ENCODE measurements around the gene ACOX1.

ACOX1 gene

GRCh38 chr17:75925912-75926311 is 53.1 kb downstream of the ACOX1 start:
- TF ChIP-seq TEAD4 (IDR thresholded peaks at IDR 0.05): no peak
- TF ChIP-seq, protein P1, sequence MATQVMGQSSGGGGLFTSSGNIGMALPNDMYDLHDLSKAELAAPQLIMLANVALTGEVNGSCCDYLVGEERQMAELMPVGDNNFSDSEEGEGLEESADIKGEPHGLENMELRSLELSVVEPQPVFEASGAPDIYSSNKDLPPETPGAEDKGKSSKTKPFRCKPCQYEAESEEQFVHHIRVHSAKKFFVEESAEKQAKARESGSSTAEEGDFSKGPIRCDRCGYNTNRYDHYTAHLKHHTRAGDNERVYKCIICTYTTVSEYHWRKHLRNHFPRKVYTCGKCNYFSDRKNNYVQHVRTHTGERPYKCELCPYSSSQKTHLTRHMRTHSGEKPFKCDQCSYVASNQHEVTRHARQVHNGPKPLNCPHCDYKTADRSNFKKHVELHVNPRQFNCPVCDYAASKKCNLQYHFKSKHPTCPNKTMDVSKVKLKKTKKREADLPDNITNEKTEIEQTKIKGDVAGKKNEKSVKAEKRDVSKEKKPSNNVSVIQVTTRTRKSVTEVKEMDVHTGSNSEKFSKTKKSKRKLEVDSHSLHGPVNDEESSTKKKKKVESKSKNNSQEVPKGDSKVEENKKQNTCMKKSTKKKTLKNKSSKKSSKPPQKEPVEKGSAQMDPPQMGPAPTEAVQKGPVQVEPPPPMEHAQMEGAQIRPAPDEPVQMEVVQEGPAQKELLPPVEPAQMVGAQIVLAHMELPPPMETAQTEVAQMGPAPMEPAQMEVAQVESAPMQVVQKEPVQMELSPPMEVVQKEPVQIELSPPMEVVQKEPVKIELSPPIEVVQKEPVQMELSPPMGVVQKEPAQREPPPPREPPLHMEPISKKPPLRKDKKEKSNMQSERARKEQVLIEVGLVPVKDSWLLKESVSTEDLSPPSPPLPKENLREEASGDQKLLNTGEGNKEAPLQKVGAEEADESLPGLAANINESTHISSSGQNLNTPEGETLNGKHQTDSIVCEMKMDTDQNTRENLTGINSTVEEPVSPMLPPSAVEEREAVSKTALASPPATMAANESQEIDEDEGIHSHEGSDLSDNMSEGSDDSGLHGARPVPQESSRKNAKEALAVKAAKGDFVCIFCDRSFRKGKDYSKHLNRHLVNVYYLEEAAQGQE (IDR thresholded peaks at IDR 0.05; ENCODE audit: low read depth): no peak
- TF ChIP-seq TAF1 (IDR thresholded peaks at IDR 0.05; ENCODE audit: low read depth): no peak
- no peak for TF ChIP-seq EGR1 (IDR thresholded peaks at IDR 0.05)
- TF ChIP-seq, protein P2, sequence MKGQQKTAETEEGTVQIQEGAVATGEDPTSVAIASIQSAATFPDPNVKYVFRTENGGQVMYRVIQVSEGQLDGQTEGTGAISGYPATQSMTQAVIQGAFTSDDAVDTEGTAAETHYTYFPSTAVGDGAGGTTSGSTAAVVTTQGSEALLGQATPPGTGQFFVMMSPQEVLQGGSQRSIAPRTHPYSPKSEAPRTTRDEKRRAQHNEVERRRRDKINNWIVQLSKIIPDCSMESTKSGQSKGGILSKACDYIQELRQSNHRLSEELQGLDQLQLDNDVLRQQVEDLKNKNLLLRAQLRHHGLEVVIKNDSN (IDR thresholded peaks at IDR 0.05): no peak
- no peak for TF ChIP-seq TCF12 (IDR thresholded peaks at IDR 0.05; ENCODE audit: low read depth)
- no peak for TF ChIP-seq NFIC (IDR thresholded peaks at IDR 0.05)
- TF ChIP-seq FOXM1 (IDR thresholded peaks at IDR 0.05; ENCODE audit: borderline replicate concordance, low read depth): no peak
- TF ChIP-seq CREB1 (IDR thresholded peaks at IDR 0.05; ENCODE audit: low read depth): no peak
- TF ChIP-seq, protein P3, sequence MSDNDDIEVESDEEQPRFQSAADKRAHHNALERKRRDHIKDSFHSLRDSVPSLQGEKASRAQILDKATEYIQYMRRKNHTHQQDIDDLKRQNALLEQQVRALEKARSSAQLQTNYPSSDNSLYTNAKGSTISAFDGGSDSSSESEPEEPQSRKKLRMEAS (IDR thresholded peaks at IDR 0.05): no peak

- no peak for TF ChIP-seq NFIC (IDR thresholded peaks at IDR 0.05)
- no peak for TF ChIP-seq TCF12 (IDR thresholded peaks at IDR 0.05; ENCODE audit: low read depth)
- no peak for TF ChIP-seq CEBPB (IDR thresholded peaks at IDR 0.05)
These were observed 53.9 kb downstream of the ACOX1 start for GRCh38 chr17:75925103-75925502.

GRCh38 chr17:75922963-75923874 is 55.7 kb downstream of the ACOX1 start:
- no peak for TF ChIP-seq EP300 (IDR thresholded peaks at IDR 0.05; ENCODE audit: borderline replicate concordance)
- TF ChIP-seq TCF12 (IDR thresholded peaks at IDR 0.05; ENCODE audit: low read depth): no peak
- no peak for TF ChIP-seq EGR1 (IDR thresholded peaks at IDR 0.05)
- TF ChIP-seq, protein P2 (IDR thresholded peaks at IDR 0.05): no peak
- TF ChIP-seq TAF1 (IDR thresholded peaks at IDR 0.05; ENCODE audit: low read depth): no peak
- TF ChIP-seq FOXM1 (IDR thresholded peaks at IDR 0.05; ENCODE audit: borderline replicate concordance, low read depth): no peak
- no peak for TF ChIP-seq CREB1 (IDR thresholded peaks at IDR 0.05; ENCODE audit: low read depth)
- TF ChIP-seq CEBPB (IDR thresholded peaks at IDR 0.05): no peak
- TF ChIP-seq TEAD4 (IDR thresholded peaks at IDR 0.05): no peak
- no peak for TF ChIP-seq RAD21 (IDR thresholded peaks at IDR 0.05; ENCODE audit: low read depth)
- TF ChIP-seq ZBTB7A (IDR thresholded peaks at IDR 0.05; ENCODE audit: low read depth): no peak
- TF ChIP-seq, protein P3 (IDR thresholded peaks at IDR 0.05): no peak
- TF ChIP-seq, protein P1 (IDR thresholded peaks at IDR 0.05; ENCODE audit: low read depth): no peak
- no peak for TF ChIP-seq YY1 (IDR thresholded peaks at IDR 0.05; ENCODE audit: low read depth)
- TF ChIP-seq NFIC (IDR thresholded peaks at IDR 0.05): no peak

GRCh38 chr17:75922173-75922961 is 56.6 kb downstream of the ACOX1 start:
- no peak for TF ChIP-seq EP300 (IDR thresholded peaks at IDR 0.05; ENCODE audit: borderline replicate concordance)
- TF ChIP-seq TEAD4 (IDR thresholded peaks at IDR 0.05): no peak
- TF ChIP-seq EGR1 (IDR thresholded peaks at IDR 0.05): no peak
- TF ChIP-seq FOXM1 (IDR thresholded peaks at IDR 0.05; ENCODE audit: borderline replicate concordance, low read depth): no peak
- TF ChIP-seq TCF12 (IDR thresholded peaks at IDR 0.05; ENCODE audit: low read depth): no peak
- TF ChIP-seq, protein P2 (IDR thresholded peaks at IDR 0.05): no peak
- TF ChIP-seq, protein P3 (IDR thresholded peaks at IDR 0.05): no peak
- no peak for TF ChIP-seq RAD21 (IDR thresholded peaks at IDR 0.05; ENCODE audit: low read depth)
- TF ChIP-seq CEBPB (IDR thresholded peaks at IDR 0.05): no peak
- TF ChIP-seq NFIC (IDR thresholded peaks at IDR 0.05): no peak
- no peak for TF ChIP-seq YY1 (IDR thresholded peaks at IDR 0.05; ENCODE audit: low read depth)
- no peak for TF ChIP-seq TAF1 (IDR thresholded peaks at IDR 0.05; ENCODE audit: low read depth)
- TF ChIP-seq, protein P1 (IDR thresholded peaks at IDR 0.05; ENCODE audit: low read depth): no peak
- TF ChIP-seq ZBTB7A (IDR thresholded peaks at IDR 0.05; ENCODE audit: low read depth): no peak
- TF ChIP-seq CREB1 (IDR thresholded peaks at IDR 0.05; ENCODE audit: low read depth): no peak

All from Ishikawa (cell line).